ENCODE measurements around the gene ALOX15B.
"Not testable (repeated sequence)": the region's sequence is repeated elsewhere in the genome, so short reads cannot be mapped to it uniquely, and the experiment has no call there.

ALOX15B gene

DNA sequence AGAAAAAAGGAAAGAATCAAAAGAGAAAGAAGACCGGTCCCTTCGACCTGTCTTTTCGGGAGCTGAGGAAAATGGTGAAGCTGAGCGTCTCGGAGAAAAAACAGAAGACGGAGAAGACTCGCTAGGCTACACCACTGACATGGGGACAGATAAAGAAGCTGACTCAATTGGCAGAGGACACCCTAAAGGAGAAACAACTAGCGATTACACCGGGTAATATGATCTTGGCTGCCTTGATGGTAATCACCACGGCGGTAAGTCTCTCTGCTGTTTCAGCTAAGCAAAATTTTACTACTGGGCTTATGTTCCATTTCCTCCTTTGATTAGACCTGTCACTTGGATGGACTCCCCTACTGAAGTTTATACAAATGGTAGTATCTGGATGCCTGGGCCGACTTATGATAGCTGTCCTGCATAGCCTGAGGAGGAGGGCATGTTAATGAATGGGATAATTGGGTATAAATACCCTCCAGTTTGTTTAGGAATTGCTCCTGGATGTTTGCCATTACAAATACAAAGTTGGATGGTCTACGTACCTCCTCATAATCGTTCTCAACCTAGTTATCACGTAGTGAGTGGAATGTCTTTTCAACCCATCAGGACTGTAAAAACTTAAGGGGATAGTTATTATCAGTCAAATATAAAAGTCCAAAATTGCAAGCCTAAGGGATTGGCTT is 24.1 kb downstream of the ALOX15B start:
- DNase-seq (ENCODE audit: low read depth): no peak

DNA sequence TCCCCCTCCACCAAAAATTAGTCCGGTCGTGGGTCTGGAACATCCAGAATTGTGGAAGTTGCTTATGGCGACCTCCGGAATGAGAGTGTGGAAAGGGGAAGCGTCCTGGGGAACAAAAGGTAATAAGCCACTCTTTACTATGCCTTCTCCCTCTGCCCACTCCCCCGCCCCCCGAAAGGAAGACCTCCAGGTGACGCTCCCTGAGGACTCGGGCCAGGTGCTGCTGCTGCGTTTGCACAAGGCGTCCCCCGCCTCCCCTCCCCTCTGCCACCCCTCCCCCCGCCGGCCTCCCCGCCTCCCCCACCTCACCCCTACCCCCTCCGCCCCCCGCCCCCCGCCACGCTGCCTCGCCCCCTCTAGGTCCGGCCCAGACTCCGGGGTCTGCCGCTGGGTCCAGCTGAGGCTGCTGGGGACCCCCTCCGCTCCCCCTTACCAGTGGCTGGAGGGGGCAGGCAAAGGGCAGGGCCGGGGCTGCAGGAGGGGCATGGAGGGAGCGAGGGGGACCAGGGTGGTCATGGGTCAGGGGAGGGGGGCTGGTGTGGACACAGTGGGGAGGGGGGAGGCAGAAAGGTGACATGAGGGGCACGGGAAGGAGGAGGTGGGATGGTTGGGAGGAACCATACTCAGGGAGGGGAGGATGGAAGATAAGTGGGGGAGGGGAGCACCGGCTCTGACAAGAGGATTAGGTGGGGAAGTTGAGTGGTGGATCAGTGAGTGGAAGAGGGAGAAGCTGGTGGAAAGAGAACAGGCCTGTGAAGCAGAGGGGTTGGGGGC is 25.1 kb downstream of the ALOX15B start:
- no peak for DNase-seq (ENCODE audit: low read depth)

DNA sequence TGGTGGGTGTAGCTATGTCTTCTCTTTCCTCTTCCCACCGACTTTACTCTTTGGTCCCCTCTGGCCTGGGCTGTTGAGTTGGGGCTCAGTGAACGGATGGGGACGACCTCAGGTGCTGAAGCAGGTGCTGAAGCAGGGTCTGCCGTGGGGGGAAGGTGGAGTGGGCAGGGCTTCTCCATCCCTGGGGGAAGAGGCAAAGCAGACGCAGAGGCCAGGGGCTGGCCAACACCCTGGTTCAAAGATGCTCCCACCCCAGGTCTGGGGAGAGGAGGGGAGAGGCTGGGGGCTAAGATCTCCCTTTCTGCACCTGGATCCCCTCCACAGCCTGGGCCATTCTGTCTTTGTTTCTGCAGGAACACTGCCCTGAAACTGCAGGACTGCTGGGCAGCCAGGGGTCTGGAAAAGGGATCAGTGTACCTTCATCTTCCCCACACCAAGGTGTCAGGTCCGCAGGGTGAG is 25.7 kb downstream of the ALOX15B start:
- DNase-seq (ENCODE audit: low read depth): no peak

DNA sequence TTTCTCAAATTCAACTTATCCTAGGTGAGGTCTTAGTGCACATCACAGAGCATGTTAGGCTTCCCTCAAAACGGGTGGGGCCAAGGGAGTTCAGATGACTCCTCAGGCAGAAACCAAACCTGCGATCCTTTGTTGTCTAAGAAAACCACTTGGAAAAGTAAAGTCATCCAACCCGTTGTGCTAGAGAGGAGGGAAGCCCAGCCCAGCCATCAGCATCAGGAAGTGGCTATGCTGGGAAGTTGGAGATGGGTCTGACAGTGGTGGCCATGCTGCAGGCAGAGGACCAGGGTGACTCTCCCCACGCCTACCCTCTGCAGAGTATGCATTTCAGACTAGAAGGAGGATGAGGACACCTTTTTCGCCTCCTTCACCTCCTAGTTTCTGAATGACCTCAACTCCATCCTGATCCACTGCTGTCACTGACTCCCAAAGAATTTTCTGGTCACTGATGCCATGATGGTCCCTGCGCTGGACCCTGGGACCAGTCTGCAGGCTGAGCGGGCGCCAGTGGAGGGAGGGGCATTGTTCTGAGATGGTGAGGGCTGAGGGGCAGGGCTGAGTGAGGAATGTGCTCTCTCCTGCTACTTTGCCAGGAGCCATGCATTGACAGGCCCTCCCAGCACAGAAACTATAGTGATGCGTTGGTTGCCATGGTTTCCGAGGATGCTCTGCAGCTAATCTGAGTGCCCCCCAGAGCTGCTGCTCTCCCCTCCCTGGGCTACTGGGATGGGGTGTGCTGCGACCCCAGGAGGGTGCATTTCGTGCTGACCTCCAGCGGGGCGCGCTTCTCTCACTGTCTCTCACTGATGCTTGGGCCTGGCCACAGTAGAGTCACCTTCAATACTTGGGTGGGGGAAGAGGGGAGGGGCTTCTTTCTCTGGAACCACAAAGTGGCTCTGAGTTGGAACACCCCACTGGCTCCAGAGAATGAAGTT is 28.2 kb downstream of the ALOX15B start:
- DNase-seq (ENCODE audit: low read depth): no peak

DNA sequence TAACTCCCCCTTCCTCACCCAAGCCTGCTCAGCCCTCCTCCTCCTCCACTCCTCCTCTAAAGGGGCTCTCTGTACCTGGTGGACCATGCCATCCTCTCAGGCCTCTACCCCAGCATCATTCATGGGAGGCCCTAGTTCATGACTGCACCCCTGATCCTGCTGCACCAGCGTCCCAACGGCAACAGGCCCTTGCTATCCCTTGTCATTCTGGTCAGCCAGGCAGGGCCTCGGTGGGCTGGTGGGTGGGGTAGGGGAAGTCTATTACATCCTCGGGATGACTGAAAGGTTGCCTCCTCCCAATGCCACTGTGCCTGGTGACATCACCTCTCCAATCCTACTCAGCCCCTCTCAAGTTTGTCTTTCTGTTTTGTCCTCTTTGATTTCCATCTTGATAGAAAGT is 28.9 kb downstream of the ALOX15B start:
- no peak for DNase-seq (ENCODE audit: low read depth)

DNA sequence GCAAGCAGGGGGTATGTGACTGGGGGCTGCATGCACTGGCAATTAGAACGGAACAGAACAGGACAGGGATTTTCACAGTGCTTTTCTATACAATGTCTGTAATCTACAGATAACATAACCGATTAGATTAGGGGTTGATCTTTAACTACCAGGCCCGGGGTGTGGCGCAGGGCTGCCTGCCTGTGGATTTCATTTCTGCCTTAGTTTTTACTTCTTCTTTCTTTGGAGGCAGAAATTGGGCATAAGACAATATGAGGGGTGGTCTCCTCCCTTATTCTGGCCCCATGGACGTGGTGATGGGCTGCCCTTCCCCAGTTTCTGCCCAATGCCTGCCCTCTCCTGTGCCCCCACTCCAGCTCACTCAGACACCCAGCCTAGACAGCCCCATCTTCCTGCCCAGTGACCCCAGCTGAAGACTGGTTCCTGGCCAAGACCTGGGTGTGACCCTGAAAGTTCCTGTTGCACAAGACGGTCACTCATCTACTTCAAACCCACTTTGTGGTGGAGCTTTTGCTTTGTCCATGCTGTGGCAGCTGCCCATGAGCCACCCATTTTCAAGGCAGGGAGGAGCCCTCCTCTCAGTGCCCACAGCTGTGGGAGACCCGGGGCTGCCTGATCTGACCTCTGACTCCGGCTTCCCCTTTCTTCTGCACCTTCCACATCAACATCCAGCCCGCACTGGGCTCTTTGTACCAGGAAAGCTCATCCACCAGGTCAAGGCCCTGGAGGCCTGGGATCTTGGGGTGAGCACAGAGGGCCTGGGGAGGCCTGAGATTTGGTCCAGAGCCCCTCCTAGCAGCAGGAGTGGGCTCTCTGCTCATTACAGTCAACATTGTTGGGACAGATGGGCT is 30.1 kb downstream of the ALOX15B start:
- no peak for DNase-seq (ENCODE audit: low read depth)

DNA sequence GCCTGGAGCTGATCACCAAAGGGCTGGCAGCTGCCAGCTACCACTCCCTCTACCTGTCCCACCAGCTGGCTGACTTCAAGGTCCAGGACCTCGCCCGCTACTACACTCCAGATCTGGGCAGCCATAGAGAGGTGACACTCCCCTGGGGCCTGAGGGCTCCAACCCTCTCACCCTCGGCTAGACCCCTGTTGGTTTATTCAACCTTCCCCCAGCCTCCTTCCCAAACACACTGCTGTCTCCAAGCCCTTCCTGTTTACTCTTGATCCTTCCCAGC is 30.7 kb downstream of the ALOX15B start:
- no peak for DNase-seq (ENCODE audit: low read depth)

DNA sequence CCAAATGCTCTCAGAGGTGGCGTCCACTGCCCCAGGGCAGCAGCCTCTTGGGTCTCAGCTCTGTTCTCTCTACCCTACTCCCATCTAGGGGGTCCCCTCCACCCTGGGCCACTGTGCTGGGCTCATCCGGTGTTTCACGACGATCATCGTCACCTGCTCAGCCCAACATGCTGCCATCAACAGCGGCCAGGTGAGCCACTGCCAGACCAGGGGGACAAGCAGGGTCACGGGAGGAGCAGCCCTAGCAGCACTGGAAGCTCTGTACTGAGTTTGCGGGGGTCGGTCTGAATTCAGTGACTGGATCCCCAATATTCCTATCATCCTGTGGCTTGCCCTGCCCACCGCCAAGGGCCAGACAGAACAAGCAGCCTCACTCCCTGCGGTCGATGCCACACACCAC is 32.6 kb downstream of the ALOX15B start:
- no peak for DNase-seq (ENCODE audit: low read depth)

DNA sequence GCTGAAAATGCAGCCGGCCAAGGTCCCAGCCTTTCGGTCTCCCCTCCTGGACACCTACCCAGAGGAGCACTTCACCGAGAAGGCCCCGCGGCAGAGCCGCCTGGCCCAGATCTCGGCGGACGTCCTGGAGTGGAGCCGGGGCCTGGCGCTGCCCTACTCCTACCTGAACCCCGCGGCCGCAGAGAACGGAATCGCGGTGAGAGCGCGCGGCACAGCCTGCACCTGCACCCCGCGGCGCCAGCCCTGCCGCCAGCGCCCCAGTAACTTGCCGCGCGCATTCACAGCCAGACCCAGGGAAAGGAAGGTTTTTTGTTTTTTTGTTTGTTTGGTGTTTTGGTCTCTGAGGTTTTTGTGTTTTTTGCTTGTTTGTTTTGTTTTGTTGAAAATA is 33.5 kb downstream of the ALOX15B start:
- no peak for DNase-seq (ENCODE audit: low read depth)

DNA sequence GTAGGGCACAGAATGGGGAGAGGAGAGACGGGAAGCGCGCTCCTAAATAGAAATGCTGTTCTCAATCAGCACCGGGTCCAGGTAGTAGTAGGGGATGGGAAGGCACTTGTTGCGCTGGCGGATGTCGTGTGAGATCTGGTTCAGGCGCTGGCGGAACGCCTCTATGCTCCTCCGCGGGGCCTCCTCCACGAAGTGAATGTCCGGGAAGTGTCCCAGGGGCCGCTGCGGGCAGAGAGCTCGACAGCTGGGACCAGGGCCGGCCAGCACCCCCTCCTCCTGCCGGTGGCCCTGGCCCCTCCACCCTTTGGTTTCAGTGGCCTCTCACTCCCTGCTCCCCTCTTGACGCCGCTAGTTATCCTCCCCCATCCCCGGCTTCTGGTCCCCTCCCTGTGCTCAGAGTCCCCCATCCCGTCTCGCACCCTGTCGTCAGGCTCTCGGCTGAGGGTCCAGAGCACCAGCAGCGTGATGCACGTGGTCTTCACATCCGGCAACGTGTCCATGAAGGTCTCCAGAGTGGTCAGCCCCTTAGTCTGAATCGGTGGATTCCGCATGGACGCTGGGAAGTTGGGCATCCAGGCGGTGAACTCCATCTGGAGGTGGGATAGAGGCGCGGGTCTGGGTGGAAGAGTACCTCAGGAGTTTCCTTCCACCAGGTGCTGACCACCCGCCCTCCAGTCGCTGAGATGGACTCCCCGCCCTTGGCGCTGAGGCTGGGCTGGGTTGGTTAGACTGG is 34.0 kb downstream of the ALOX15B start:
- peak; percentile 18 for DNase-seq (ENCODE audit: low read depth)

DNA sequence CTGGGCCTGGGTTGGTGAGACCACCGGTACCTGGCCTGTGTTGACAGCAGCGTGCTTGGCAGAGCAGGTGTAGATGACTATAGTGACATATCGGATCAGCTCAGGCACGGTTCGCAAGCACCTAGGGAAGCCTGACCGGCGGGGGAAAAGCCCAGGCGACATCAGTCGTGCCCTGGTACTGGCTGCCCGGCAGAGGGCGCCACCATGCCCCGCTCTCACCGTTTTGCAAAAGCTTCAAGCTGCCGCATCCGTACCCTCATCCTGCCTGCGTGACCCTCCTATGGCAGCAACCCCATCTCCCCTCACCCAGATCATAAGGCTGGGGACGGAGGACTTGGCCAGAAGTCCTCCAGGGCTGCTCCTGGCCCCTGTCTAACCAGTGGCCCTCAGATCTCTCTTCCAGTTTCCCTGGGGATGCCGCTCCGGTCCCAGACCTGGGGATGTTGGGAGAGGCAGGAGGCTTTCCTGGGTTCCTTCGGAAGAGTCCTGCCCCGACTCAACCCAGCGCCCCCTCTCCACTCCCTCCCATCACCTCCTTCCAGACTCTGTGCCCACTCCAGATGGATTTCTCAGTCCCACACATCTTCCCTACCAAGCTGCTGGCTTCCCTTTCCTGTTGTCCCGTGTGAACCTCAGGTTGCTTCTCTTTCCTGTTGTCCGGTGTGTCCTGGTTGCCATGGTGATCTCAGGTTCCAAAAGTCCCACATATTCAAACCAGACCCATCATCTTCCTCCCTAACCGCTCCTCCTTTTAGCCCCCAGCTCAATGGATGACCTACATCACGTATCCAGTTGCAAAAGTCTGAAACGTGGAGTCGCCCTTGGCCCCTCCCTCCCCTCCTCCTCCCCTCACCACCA is 35.0 kb downstream of the ALOX15B start:
- DNase-seq (ENCODE audit: low read depth): peak; percentile 84

DNA sequence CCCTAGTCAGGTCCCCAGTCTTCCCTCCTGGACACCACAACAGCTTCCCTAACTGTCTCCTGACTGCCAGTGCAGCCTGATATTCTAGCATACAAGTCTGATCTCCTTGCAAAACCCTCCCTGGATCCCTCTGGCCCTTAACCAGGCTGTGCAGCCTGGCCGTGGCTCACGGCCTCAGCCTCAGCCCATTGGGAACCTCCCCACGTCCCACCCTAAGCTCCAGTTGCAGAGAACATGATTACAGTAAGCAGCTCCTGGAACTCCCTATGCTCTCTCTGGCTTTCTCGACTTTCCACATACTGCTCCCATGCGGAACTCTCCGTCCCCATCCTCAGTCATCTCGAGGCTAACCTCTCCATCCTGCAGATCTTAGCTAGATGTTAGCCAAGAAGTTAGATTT is 35.7 kb downstream of the ALOX15B start:
- DNase-seq (ENCODE audit: low read depth): no peak

DNA sequence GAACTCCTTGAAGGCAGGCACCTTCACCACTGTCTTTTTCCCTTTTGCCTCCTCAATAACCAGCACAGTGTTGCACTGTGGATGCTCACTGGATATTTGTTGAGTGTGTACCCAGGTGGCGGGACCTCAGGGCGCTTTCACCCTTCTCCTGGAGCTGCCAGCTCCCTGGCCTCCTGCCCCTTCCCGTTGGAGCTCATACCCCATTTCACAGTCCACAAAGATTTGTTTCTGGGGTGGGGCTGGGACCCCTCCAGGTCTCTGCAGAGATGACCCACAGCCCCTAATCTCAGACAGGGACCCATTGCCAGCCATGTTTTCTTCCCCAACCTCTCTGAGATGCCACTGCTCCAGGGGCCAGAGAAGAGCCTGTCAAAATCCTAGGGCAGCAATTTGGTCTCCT is 36.2 kb downstream of the ALOX15B start:
- no peak for DNase-seq (ENCODE audit: low read depth)

DNA sequence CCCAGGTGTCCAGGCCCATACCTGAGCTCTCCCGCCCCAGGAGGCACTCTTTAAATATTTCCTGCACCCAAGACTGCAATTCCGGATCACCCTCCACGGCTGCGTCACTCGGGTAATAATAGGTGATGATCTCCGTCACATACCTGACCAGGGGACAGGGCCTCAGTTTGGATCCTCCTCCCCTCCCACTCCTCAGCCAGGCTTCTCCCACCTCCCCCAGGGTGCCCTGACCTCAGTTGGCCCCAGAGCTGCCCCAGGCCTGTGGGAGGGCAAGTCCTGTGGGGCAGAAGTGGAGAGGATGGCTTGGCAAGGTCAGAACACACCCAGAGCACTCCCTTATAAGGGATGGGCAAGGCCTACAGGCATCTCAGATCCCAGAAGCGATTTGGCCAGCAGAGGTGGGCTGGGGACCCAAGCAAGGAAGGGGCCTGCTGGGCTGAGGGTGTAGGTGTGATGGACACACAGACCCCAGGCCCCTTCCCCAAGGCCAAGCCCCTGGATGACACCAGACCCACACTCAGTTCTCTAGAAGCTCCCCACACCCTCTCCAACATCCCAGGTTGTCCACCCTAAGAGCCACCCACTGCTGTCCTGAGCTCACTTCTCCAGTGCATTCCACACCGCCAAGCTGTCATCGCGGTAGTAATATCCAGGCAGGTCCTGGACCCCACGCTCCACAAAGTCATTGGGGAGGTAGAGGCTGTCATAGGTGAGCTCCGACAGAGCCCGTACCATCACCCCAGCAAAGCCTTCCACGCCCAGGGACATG is 36.9 kb downstream of the ALOX15B start:
- no peak for DNase-seq (ENCODE audit: low read depth)

DNA sequence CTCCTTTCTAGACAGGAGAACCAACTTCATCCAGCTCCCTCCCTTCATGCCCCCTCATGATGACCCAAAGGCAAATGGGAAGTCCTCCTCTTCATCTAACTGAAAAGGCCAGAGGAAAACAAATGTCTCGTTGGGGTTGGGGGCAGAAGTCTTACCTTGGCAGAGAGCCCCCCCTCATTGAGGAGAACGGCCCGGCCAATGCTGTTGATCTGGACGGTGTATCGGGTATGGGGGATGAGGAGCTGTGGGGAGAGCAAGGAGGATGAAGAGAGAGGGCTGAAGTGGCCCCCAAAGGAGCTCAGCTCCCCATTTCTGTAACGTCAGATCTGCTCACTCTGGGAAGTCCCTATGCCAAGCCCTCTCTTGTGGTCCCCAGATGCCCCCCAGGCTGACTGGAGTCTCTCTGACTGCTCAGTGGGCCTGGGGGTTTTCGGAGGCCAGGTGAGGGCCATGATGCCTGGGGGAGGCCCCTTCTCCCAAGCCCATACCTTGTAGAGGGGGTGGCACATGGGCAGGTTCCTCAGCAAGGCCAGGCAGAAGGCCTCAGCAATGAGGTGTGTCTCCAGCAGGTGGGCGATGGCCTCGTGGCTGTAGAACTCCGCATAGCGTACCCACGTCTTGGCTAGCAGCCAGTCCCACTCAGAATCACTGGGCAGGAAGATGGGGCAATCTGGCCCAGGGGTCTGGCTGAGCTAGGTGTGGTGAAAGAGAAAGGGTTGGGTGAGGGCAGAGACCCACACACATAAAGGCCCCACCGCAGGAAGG is 37.8 kb downstream of the ALOX15B start:
- no peak for DNase-seq (ENCODE audit: low read depth)

DNA sequence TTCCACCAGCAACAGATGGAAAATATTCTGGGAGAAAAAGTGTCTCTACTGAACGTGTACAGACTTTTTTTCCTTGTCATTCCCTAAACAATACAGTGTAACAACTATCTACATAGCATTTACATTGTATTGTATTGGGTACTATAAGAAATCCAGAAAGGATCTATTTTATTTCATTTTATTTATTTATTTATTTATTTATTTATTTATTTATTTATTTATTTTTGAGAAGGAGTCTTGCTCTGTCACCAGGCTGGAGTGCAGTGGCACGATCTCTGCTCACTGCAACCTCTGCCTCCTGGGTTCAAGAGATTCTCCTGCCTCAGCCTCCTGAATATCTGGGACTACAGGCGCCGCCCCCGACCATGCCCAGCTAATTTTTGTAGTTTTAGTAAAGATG is 39.1 kb downstream of the ALOX15B start:
- not testable (repeated sequence) for DNase-seq (ENCODE audit: low read depth)

DNA sequence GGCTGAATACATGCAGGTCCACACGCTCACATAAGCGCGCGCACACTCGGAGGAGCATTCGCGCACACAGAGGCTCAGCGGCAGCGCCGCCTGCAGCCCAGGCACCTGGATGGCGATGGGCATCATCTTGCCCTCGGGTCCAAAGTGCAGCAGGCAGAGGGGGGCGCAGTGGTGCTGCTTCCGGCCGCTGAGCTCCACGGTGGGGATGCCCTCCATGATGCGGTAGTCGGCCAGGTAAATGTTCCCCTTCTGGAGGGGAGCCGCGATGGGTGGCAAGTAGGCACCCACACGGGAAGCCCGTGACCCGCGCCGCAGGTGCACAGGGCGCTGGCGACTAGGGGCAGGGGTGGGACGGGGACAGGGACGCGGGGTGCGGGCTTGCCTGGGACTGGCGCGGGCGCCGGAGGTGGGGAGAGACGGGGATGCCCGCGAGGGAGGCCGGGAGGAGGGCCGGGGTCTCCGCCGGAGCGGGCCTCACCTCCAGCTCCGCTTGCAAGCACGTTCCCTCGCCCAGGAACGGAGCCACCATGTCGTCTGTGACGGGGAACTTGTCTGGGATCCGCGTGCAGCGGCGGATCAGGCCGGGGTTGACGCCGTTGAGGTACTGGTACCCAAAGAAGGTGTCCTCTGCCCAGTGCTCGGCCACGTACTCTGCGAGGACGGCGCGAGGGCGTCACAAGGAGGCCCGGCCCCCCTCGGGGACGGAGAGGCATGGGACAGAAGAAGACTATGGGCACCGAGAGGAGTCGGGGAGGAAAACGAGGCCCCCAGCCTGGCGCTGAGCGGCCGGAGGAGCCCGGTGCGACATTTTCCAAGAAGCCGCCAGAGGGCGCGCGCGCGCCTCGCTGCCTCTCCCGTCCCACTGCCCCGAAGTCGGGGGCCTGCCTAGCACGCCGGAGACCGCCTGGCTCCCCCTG is 40.7 kb downstream of the ALOX15B start:
- peak; percentile 73 for DNase-seq (ENCODE audit: low read depth)
